Heart left ventricle (tissue), 13 donors: ENCODE results near the gene NOXA1.

Experiments
- CTCF ChIP-seq, 12 donors: fragments of 200-600 bp; sonication (generic) in 4 of 12; IDR thresholded peaks; one replicate each; pipeline versions ENCODE4 v1.5.0 to v1.8.0; 2018 to 2022; ENCODE audit warnings: antibody characterized with exemption in 12 of 12, mild to moderate bottlenecking in 5 of 12
- POLR2A ChIP-seq, 2 donors: fragments of 450-650 bp; IDR thresholded peaks; one replicate each; pipeline ENCODE4 v1.6.1; 2017; ENCODE audit warnings: antibody characterized with exemption in 2 of 2, mild to moderate bottlenecking in 2 of 2, moderate library complexity in 2 of 2
- donor health status: ischemic (EF 13 %, LVEDD 7.1; RV severe dilation, severe dysfunction).
- donor health status: DM: no; HTN: yes; CAD: no.
- donor health status: DM: no; HTN: no; CAD: no.
- donor health status: ischemic (EF 25% LVEDD 6.9; RV normal size, moderate dysfunction).
- donor health status: ischemic (EF 25% LVEDD 5.7; RV mildly dilated, moderate dysfunction).
- donor health status: ischemic (EF 35%, LVEDD 5.7; RV mildly dilated, moderate dysfunction).
- donor health status: nonischemic (EF 11% LVEDD 7.7; RV severe dilation, severe dysfunction).
- donor health status: DM: yes; HTN: yes; CAD: no.
- donor health status: PGD.
- donor health status: ischemic (EF 29% LVEDD 5.4; RV normal size, mild dysfunction).
- donor health status: nonischemic (EF 23%, LVEDD 6.1; RV moderate dilation, normal function).

GRCh38 chr9:137410891-137411249 lies 12.3 kb upstream of the NOXA1 start:
- no peak for TF ChIP-seq CTCF (IDR thresholded peaks at IDR 0.05)
- no peak for TF ChIP-seq POLR2A (IDR thresholded peaks at IDR 0.05)
